Neutrophil (primary cell): ENCODE data around the gene EHMT1.

Experiments used
- H3K27ac ChIP-seq: fragments of 200-600 bp; sonication (generic); 2 replicates; pipeline ENCODE4 v1.5.1; 2016; ENCODE audit warnings: mild to moderate bottlenecking, moderate library complexity
- H3K27me3 ChIP-seq: fragments of 200-600 bp; sonication (generic); 2 replicates; pipeline ENCODE4 v1.6.0; 2016; ENCODE audit warnings: mild to moderate bottlenecking
- H3K36me3 ChIP-seq: fragments of 200-600 bp; sonication (generic); 2 replicates; pipeline ENCODE4 v1.5.1; 2017
- H3K4me1 ChIP-seq, 2 experiments: fragments of 200-600 bp in 1 of 2; sonication (generic) in 1 of 2; 1 replicate in 1 of 2; 2 replicates in 1 of 2; pipeline versions ENCODE4 v1.5.1 to v1.6.1; 2013 to 2016; ENCODE audit warnings: low read depth in 1 of 2, low read length in 1 of 2, mild to moderate bottlenecking in 1 of 2, moderate library complexity in 1 of 2; ENCODE audit not compliant: control insufficient read depth in 1 of 2, insufficient read depth in 1 of 2
- H3K4me3 ChIP-seq, 2 experiments: fragments of 200-600 bp in 1 of 2; sonication (generic) in 1 of 2; 1 replicate in 1 of 2; 2 replicates in 1 of 2; pipeline ENCODE4 v1.5.1; 2013 to 2016; ENCODE audit warnings: low read depth in 1 of 2, low read length in 1 of 2, mild to moderate bottlenecking in 1 of 2, moderate library complexity in 1 of 2
- H3K9me3 ChIP-seq: fragments of 200-600 bp; sonication (generic); 2 replicates; pipeline ENCODE4 v1.5.1; 2016
- TF ChIP-seq, protein P1 (sequence below): fragments of 200-600 bp; sonication (generic); IDR thresholded peaks from 2 replicates; pipeline ENCODE4 v1.5.1; 2016; ENCODE audit warnings: antibody characterized with exemption

Gene EHMT1

DNA sequence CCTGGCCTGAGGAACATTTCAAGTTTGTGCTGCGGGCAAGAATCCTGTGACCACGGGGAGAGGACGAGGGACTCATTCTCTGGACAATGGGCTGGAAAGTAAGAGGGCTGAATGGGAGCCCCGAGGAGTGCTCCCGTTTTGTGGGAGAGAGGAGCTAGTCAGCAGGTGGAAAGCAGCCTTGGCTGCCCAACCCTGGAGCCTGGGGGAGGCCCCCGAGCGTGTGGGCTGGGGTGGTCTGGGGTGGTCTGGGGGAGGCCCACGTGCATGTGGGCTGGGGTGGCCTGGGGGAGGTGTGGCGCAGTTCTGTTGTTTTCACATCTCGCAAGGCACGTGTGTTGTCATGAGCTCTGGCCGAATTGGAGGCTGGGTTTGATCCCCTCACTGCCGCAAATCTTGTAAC is 27.5 kb downstream of the EHMT1 start:
- peaks cover 17 to 22% of the 10 kb centered on the region in 2 experiments for H3K4me1 ChIP-seq
- H3K27ac ChIP-seq, result peak overlapping the region; percentile 82
- peak overlapping the region in 1 of 2 experiments; percentile 50 for H3K4me3 ChIP-seq
- peaks cover 13% of the 10 kb centered on the region for H3K36me3 ChIP-seq
- TF ChIP-seq, protein P1, sequence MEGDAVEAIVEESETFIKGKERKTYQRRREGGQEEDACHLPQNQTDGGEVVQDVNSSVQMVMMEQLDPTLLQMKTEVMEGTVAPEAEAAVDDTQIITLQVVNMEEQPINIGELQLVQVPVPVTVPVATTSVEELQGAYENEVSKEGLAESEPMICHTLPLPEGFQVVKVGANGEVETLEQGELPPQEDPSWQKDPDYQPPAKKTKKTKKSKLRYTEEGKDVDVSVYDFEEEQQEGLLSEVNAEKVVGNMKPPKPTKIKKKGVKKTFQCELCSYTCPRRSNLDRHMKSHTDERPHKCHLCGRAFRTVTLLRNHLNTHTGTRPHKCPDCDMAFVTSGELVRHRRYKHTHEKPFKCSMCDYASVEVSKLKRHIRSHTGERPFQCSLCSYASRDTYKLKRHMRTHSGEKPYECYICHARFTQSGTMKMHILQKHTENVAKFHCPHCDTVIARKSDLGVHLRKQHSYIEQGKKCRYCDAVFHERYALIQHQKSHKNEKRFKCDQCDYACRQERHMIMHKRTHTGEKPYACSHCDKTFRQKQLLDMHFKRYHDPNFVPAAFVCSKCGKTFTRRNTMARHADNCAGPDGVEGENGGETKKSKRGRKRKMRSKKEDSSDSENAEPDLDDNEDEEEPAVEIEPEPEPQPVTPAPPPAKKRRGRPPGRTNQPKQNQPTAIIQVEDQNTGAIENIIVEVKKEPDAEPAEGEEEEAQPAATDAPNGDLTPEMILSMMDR, result no peak
- no peaks in the 10 kb centered on the region for H3K27me3 ChIP-seq
- H3K9me3 ChIP-seq, result no peaks in the 10 kb centered on the region

DNA sequence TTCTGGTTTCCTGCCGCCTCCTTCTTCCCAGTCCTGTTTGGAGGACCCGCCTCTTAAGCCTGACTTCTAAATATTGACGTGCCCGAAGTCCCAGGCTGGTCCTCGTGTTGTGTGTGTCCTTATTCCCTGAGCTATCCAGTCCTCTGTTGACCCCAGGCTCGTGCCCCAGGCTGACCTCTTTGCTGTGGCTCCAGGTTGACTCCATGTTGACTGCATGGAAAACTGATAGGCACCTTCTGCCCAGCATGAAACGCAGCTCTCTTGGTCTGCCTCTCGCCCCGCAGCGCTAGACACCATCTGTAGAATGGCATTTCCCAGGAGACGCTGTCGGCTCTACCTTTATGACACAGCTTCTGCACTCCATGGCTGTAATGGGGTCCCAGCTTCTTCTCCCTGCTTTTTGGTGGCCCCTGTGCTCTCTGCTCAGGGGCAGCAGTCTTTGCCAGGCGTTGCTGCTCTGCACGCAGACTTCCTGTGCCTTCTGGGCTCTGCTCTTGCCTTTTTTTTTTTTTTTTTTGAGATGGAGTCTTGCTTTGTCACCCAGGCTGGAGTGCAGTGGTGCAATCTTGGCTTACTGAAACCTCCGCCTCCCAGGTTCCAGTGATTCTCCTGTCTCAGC is 28.4 kb downstream of the EHMT1 start:
- Histone ChIP-seq H3K4me1 (peaks cover 20 to 22% of the 10 kb centered on the region in 2 experiments), H3K36me3 (peaks cover 13% of the 10 kb centered on the region), H3K4me3 (peak overlapping the region; percentile 50 to 61), H3K9me3 (no peaks in the 10 kb centered on the region), H3K27ac (peak overlapping the region; percentile 82), H3K27me3 (no peaks in the 10 kb centered on the region)
- TF ChIP-seq, protein P1, result no peak

GRCh38 chr9:137648396-137648795 is 29.6 kb downstream of the EHMT1 start:
- peaks cover 20 to 22% of the 10 kb centered on the region in 2 experiments for H3K4me1 ChIP-seq
- peak overlapping the region; percentile 82 for H3K27ac ChIP-seq
- no peaks in the 10 kb centered on the region for H3K9me3 ChIP-seq
- TF ChIP-seq, protein P1, result no peak
- H3K4me3 ChIP-seq, result no peak overlapping the region
- H3K36me3 ChIP-seq, result peaks cover 13% of the 10 kb centered on the region
- H3K27me3 ChIP-seq, result no peaks in the 10 kb centered on the region

DNA sequence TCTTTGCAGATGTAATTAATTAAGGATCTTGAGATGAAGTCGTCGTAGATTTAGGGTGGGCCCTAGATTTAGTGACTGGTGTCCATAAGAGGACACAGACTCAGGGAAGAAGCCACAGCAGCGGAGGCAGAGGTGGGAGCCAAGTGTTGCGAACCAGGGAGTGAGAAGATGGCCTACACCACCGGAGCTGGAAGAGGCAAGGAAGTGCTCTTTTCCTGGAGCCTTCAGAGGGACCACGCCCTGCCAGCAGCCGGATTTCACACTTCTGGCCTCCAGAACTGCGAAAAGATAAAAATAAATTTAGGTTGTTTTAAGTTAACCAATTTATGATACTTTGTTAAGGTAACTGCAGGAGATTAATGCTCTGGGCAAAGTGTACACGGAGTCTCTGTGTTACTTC is 30.7 kb downstream of the EHMT1 start:
- H3K27me3 ChIP-seq, result no peaks in the 10 kb centered on the region
- no peak overlapping the region for H3K27ac ChIP-seq
- no peaks in the 10 kb centered on the region for H3K9me3 ChIP-seq
- H3K4me3 ChIP-seq, result no peak overlapping the region
- peaks cover 10% of the 10 kb centered on the region for H3K36me3 ChIP-seq
- TF ChIP-seq, protein P1, result no peak
- peaks cover 20 to 22% of the 10 kb centered on the region in 2 experiments for H3K4me1 ChIP-seq

DNA sequence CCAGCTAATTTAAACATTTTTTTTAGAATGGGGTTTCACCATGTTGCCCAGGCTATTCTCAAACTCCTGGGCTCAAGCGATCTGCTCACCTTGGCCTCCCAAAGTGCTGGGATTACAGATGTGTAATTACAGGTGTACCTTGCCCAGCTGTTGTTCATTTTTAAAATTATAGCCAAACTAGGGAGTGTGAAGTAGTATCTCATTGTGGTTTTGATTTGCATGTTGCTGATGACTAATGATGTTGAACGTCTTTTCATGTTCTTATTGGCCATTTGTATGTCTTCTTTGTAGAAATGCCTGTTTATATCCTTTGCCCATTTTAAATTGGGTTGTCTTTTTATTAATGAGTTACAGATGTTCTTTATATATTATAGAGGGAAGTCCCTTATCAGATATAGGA is 31.5 kb downstream of the EHMT1 start:
- TF ChIP-seq, protein P1, result no peak
- no peak overlapping the region for H3K4me3 ChIP-seq
- peaks cover 20 to 22% of the 10 kb centered on the region in 2 experiments for H3K4me1 ChIP-seq
- H3K9me3 ChIP-seq, result no peaks in the 10 kb centered on the region
- peaks cover 8% of the 10 kb centered on the region for H3K36me3 ChIP-seq
- no peaks in the 10 kb centered on the region for H3K27me3 ChIP-seq
- no peak overlapping the region for H3K27ac ChIP-seq
